Thyroid gland (tissue), 4 donors: ENCODE measurements around the gene OR4F6. TPM values are rescaled to one million over a fixed set of nuclear protein-coding genes. Genes with fewer than 3 reads are reported as not detected.

ENCODE experiments used
- DNase-seq, 2 donors: peaks; one replicate each; pipeline ENCODE4 v3.0.0-alpha.2; 2019
- H3K27ac ChIP-seq, 3 donors: fragments of 200-600 bp; sonication (generic); 1 replicate in 2 of 3; 2 replicates in 1 of 3; pipeline ENCODE4 v1.5.1; 2016 to 2019; ENCODE audit warnings: mild to moderate bottlenecking in 1 of 3, moderate library complexity in 1 of 3
- H3K27me3 ChIP-seq: fragments of 200-600 bp; sonication (generic); one replicate; pipeline ENCODE4 v1.5.1; 2019
- H3K36me3 ChIP-seq, 2 donors: fragments of 200-600 bp; sonication (generic); one replicate each; pipeline ENCODE4 v1.5.1; 2016 to 2019
- H3K4me1 ChIP-seq, 2 donors: fragments of 200-600 bp; sonication (generic); one replicate each; pipeline ENCODE4 v1.5.1; 2017 to 2019
- H3K4me3 ChIP-seq, 3 donors: fragments of 200-600 bp; sonication (generic); replicated peaks in 1 of 3; 1 replicate in 2 of 3; 2 replicates in 1 of 3; pipeline ENCODE4 v1.5.1; 2016; ENCODE audit warnings: mild to moderate bottlenecking in 1 of 3
- H3K9me3 ChIP-seq: fragments of 200-600 bp; sonication (generic); one replicate; pipeline ENCODE4 v1.5.1; 2017
- CTCF ChIP-seq, 6 experiments: fragments of 200-600 bp in 3 of 6; fragments of 450-650 bp in 3 of 6; sonication (generic) in 3 of 6; IDR thresholded peaks; one replicate each; pipeline ENCODE4 v1.5.1; 2016 to 2019; ENCODE audit warnings: antibody characterized with exemption in 6 of 6, mild to moderate bottlenecking in 2 of 6, inconsistent platforms in 1 of 6, moderate library complexity in 1 of 6
- POLR2A ChIP-seq, 2 donors: fragments of 450-650 bp; IDR thresholded peaks; one replicate each; pipeline ENCODE4 v1.6.1; 2017; ENCODE audit warnings: antibody characterized with exemption in 2 of 2, mild to moderate bottlenecking in 2 of 2, moderate library complexity in 1 of 2
- WGBS, 2 donors: methylation state at CpG; one replicate each; pipeline ENCODE4 v1.1.5; 2017; 5-methylcytosine and 5-hydroxymethylcytosine counted together
- intact Hi-C: fragments of 100-400 bp; cut with DNase I; formaldehyde crosslinking; loops from one replicate; pipeline ENCODE4 v1.15.1; 2023
- total RNA-seq, 4 donors: library from RNA; depleted of rRNA; stranded (reverse); fragments of >200 nt; gene quantifications; one replicate each; pipeline ENCODE4 v1.2.3, GENCODE V29; 2016

OR4F6 gene
- total RNA-seq, 4 donors from 2014 or later = not detected

GRCh38 chr15:101804941-101805340 lies 1.6 kb downstream of the OR4F6 start:
- no peaks in the 10 kb centered on the region for H3K27me3 ChIP-seq
- no peaks in the 10 kb centered on the region for H3K9me3 ChIP-seq
- H3K36me3 ChIP-seq = no peaks in the 10 kb centered on the region
- H3K4me3 ChIP-seq = no peak overlapping the region
- no peak for TF ChIP-seq POLR2A (IDR thresholded peaks at IDR 0.05)
- TF ChIP-seq CTCF (IDR thresholded peaks at IDR 0.05) = no peak
- intact Hi-C loops = no loop called here
- H3K4me1 ChIP-seq = no peaks in the 10 kb centered on the region
- no peak for DNase-seq
- H3K27ac ChIP-seq = no peak overlapping the region

- no peak for TF ChIP-seq POLR2A (IDR thresholded peaks at IDR 0.05)
- no peak for TF ChIP-seq CTCF (IDR thresholded peaks at IDR 0.05)
- no peaks in the 10 kb centered on the region for H3K4me1 ChIP-seq
- no peaks in the 10 kb centered on the region for H3K27me3 ChIP-seq
- WGBS, 2 donors = 67 to 68% methylated on average over 6 of the region's 6 CpGs
- no peak overlapping the region for H3K27ac ChIP-seq
- no peak overlapping the region for H3K4me3 ChIP-seq
- intact Hi-C loops = no loop called here
- H3K9me3 ChIP-seq = no peaks in the 10 kb centered on the region
- no peak for DNase-seq
- H3K36me3 ChIP-seq = no peaks in the 10 kb centered on the region
These were observed 2.5 kb downstream of the OR4F6 start for GRCh38 chr15:101805605-101806345.

- TF ChIP-seq CTCF (IDR thresholded peaks at IDR 0.05) (no peak), POLR2A (IDR thresholded peaks at IDR 0.05) (no peak)
- WGBS, 2 donors = 64% methylated on average over 10 of the region's 10 CpGs
These were observed 4.1 kb downstream of the OR4F6 start for GRCh38 chr15:101807345-101807945.

GRCh38 chr15:101808201-101808600 lies 4.9 kb downstream of the OR4F6 start:
- DNase-seq = no peak
- Histone ChIP-seq H3K27ac (no peak overlapping the region), H3K4me3 (no peak overlapping the region), H3K27me3 (no peaks in the 10 kb centered on the region), H3K36me3 (no peaks in the 10 kb centered on the region), H3K9me3 (no peaks in the 10 kb centered on the region), H3K4me1 (no peaks in the 10 kb centered on the region)
- TF ChIP-seq POLR2A (IDR thresholded peaks at IDR 0.05) (no peak), CTCF (IDR thresholded peaks at IDR 0.05) (no peak)
- intact Hi-C loops = no loop called here
- WGBS, 2 donors = 50 to 59% methylated on average over 2 of the region's 2 CpGs

More at GRCh38 chr15:101807345-101807945, 4.1 kb downstream of the OR4F6 start:
- Histone ChIP-seq H3K27me3 (no peaks in the 10 kb centered on the region), H3K4me3 (no peak overlapping the region), H3K36me3 (no peaks in the 10 kb centered on the region), H3K4me1 (no peaks in the 10 kb centered on the region), H3K27ac (no peak overlapping the region), H3K9me3 (no peaks in the 10 kb centered on the region)
- DNase-seq = no peak
- intact Hi-C loops = no loop called here

GRCh38 chr15:101810456-101810855 lies 7.1 kb downstream of the OR4F6 start:
- 82 to 88% methylated on average over 1 of the region's 1 CpG for WGBS, 2 donors
- no peak overlapping the region for H3K27ac ChIP-seq
- no peaks in the 10 kb centered on the region for H3K9me3 ChIP-seq
- no peaks in the 10 kb centered on the region for H3K27me3 ChIP-seq
- intact Hi-C loops = no loop called here
- no peak for DNase-seq
- TF ChIP-seq CTCF (IDR thresholded peaks at IDR 0.05) = no peak
- no peak for TF ChIP-seq POLR2A (IDR thresholded peaks at IDR 0.05)
- H3K4me1 ChIP-seq = no peaks in the 10 kb centered on the region
- H3K4me3 ChIP-seq = no peak overlapping the region
- no peaks in the 10 kb centered on the region for H3K36me3 ChIP-seq
